Kidney (tissue), 14 donors: ENCODE measurements around the gene C8G. TPM values are rescaled to one million over a fixed set of nuclear protein-coding genes. Genes with fewer than 3 reads are reported as not detected.

ENCODE experiments used
- DNase-seq, 5 donors: peaks; one replicate each; pipeline ENCODE4 v3.0.0-alpha.2; 2013 to 2020
- FAIRE-seq: peaks from 2 replicates; lab custom pipeline; 2012; peaks lifted over from hg19 to GRCh38; lab: Jason Lieb, UNC
- H3K27ac ChIP-seq, 2 donors: one replicate each; pipeline ENCODE4 v1.7.0; 2013; ENCODE audit warnings: low read depth in 2 of 2, low read length in 2 of 2, inconsistent platforms in 1 of 2
- H3K27me3 ChIP-seq: one replicate; pipeline ENCODE4 v1.7.1; 2013; ENCODE audit warnings: low read length, inconsistent platforms; ENCODE audit not compliant: control insufficient read depth, insufficient read depth
- H3K36me3 ChIP-seq, 3 donors: one replicate each; pipeline versions ENCODE4 v1.7.0 to v1.7.1; 2013; ENCODE audit warnings: low read length in 3 of 3, control low read depth in 1 of 3, inconsistent platforms in 1 of 3; ENCODE audit not compliant: insufficient read depth in 3 of 3, control insufficient read depth in 2 of 3
- H3K4me1 ChIP-seq, 3 donors: one replicate each; pipeline versions ENCODE4 v1.7.0 to v1.7.1; 2013; ENCODE audit warnings: low read length in 3 of 3, inconsistent platforms in 1 of 3, low read depth in 1 of 3; ENCODE audit not compliant: control insufficient read depth in 2 of 3, insufficient read depth in 2 of 3
- H3K4me3 ChIP-seq, 3 donors: one replicate each; pipeline versions ENCODE4 v1.7.0 to v1.8.1; 2013; ENCODE audit warnings: low read length in 3 of 3, control low read depth in 1 of 3, inconsistent platforms in 1 of 3
- H3K9ac ChIP-seq, 3 donors: one replicate each; pipeline versions ENCODE4 v1.7.0 to v1.7.1; 2013; ENCODE audit warnings: low read length in 3 of 3, control low read depth in 1 of 3, inconsistent platforms in 1 of 3
- H3K9me3 ChIP-seq, 3 donors: one replicate each; pipeline versions ENCODE4 v1.7.0 to v1.7.1; 2013; ENCODE audit warnings: low read length in 3 of 3, control low read depth in 1 of 3, inconsistent platforms in 1 of 3; ENCODE audit not compliant: control insufficient read depth in 2 of 3, insufficient read depth in 1 of 3
- CTCF ChIP-seq: IDR thresholded peaks from 3 replicates; pipeline ENCODE4 v1.5.1; 2012; ENCODE audit warnings: mild to moderate bottlenecking, moderate library complexity, borderline replicate concordance; ENCODE audit not compliant: insufficient read depth; ENCODE audit errors: extremely low read depth
- intact Hi-C: fragments of 100-400 bp; cut with DNase I; formaldehyde crosslinking; loops from one replicate; pipeline ENCODE4 v1.11.1; 2022
- polyA plus RNA-seq: library from polyadenylated mRNA; stranded (reverse); fragments of 350-450 nt; fragmentation: Illumina TruSeq; extraction: RNeasy Lipid Tissue Mini Kit (QIAGEN cat#74804); gene quantifications from one replicate; pipeline ENCODE4 v1.2.3, GENCODE V29; 2014; ENCODE audit warnings: low read depth, low replicate concordance; ENCODE audit not compliant: insufficient read depth
- total RNA-seq: library from RNA; stranded (reverse); fragmentation: NEBNext Ultra II Directional; extraction: Animal tissue kit (Norgen Biotek cat#: 25700); gene quantifications from one replicate; pipeline ENCODE4 v1.2.1, GENCODE V29; 2021
- donor health status: control.
- donor health status: control.
- donor health status: control.
- donor health status: control.
- donor health status: control.
- donor health status: DM: yes; HTN: yes; CAD: no.
- donor health status: Normal renal cell carcinoma (clear cell type).

The C8G gene
- total and polyA plus RNA-seq, 2 donors from 2014 or later = 1.9 to 2.1 TPM

DNA sequence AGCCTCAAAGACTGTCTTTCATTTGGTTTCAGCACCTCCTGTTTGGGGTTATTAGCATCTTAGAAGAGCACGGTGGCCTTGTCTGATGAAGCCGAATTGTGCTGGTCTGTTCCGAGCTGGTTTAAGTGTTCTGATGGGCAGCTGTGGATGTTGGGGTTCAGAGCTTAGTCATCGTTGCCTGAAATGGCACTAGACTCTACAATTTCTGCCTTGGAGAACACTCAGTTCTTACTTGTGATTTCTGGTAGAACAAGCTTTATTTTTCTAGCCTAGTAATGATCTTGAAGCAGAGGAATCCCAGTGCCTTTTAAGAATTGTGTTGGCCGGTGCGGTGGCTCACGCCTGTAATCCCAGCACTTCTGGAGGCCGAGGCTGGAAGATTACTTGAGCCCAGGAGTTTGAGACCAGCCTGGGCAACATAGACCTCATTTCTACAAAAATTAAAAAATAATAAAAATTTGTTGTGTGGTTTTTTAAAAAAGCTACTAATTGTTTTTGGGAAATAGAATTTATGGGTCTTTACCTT, 8.3 kb upstream of the C8G start:
- H3K4me1 ChIP-seq = no peaks in the 10 kb centered on the region
- no peak for FAIRE-seq
- H3K27ac ChIP-seq = no peak overlapping the region
- no peak overlapping the region for H3K9ac ChIP-seq
- intact Hi-C loops = no loop called here
- no peaks in the 10 kb centered on the region for H3K9me3 ChIP-seq
- H3K27me3 ChIP-seq = no peaks in the 10 kb centered on the region
- H3K36me3 ChIP-seq = peaks cover 0 to 18% (median 7%) of the 10 kb centered on the region in 3 donors
- no peak for TF ChIP-seq CTCF
- H3K4me3 ChIP-seq = no peak overlapping the region
- no peak for DNase-seq

GRCh38 chr9:136937186-136938001, 7.6 kb upstream of the C8G start:
- no peak overlapping the region for H3K9ac ChIP-seq
- H3K4me1 ChIP-seq = no peaks in the 10 kb centered on the region
- H3K27ac ChIP-seq = no peak overlapping the region
- no peak for TF ChIP-seq CTCF
- no peaks in the 10 kb centered on the region for H3K9me3 ChIP-seq
- H3K36me3 ChIP-seq = peaks cover 0 to 23% (median 7%) of the 10 kb centered on the region in 3 donors
- no peaks in the 10 kb centered on the region for H3K27me3 ChIP-seq
- no peak for DNase-seq
- intact Hi-C loops = no loop called here
- FAIRE-seq = no peak
- H3K4me3 ChIP-seq = no peak overlapping the region

DNA sequence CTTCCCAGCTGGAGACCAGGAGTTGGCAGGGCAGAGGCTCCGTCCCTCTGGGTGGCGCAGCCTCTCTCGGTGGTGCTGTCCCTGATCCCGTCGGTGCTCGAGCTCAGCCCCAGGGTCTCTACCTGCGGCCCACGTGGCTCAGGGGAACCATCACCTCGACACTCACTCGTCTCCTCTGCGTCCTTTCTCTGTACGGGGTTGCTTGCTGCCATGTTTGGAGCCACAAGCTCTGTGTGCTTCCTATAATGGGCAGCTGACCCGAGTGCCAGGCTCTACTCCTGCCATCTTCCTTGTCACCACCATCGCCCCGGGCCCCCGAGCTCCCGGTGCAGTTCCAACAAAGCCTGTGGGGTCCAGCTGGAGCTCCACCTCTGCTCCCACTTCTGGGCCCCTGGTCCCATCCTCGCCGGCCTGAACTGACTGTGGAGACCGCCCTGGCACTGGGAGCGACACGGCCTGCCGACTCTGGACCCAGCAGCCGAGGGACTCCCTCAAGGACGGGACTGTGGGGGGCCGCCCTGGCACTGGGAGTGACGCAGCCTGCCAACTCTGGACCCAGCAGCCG, 5.5 kb upstream of the C8G start:
- DNase-seq = no peak
- Histone ChIP-seq H3K27ac (no peak overlapping the region), H3K36me3 (peaks cover 0 to 23% (median 7%) of the 10 kb centered on the region in 3 donors), H3K27me3 (no peaks in the 10 kb centered on the region), H3K4me3 (no peak overlapping the region), H3K9ac (no peak overlapping the region), H3K4me1 (peaks cover 0 to 10% (median 0%) of the 10 kb centered on the region in 3 donors), H3K9me3 (no peaks in the 10 kb centered on the region)
- TF ChIP-seq CTCF = no peak
- intact Hi-C loops = no loop called here
- FAIRE-seq = no peak
